Activated T-helper 1 cell treated with anti-CD3 and anti-CD28 coated beads, Interleukin-2, amount 50 U/mL, for 16 hours (primary cell): ENCODE measurements around the gene ACYP2.
"Not testable (repeated sequence)": the region's sequence is repeated elsewhere in the genome, so short reads cannot be mapped to it uniquely, and the experiment has no call there.

Source experiments
- DNase-seq, 2 donors: peaks; one replicate each; pipeline ENCODE4 v3.0.0-alpha.2; 2020; ENCODE audit warnings: low read depth in 1 of 2, low spot score in 1 of 2

The ACYP2 gene

GRCh38 chr2:54097124-54097523 lies 18.3 kb upstream of the ACYP2 start:
- no peak for DNase-seq

- no peak for DNase-seq
These were observed 16.0 kb upstream of the ACYP2 start for GRCh38 chr2:54099370-54099769.

- DNase-seq = no peak
These were observed 15.4 kb upstream of the ACYP2 start for GRCh38 chr2:54099829-54100585.

GRCh38 chr2:54100772-54101171 lies 14.6 kb upstream of the ACYP2 start:
- DNase-seq = no peak

- DNase-seq = no peak
These were observed 11.7 kb upstream of the ACYP2 start for GRCh38 chr2:54103454-54104314.

- no peak for DNase-seq
These were observed 8.6 kb upstream of the ACYP2 start for GRCh38 chr2:54106631-54107454.

- no peak for DNase-seq
These were observed 8.0 kb upstream of the ACYP2 start for GRCh38 chr2:54107455-54107764.

- no peak for DNase-seq
These were observed 7.4 kb upstream of the ACYP2 start for GRCh38 chr2:54107903-54108615.

GRCh38 chr2:54109848-54110247 lies 5.6 kb upstream of the ACYP2 start:
- DNase-seq = no peak

- DNase-seq = not testable (repeated sequence)
These were observed 936 bp upstream of the ACYP2 start for GRCh38 chr2:54114479-54114878.

GRCh38 chr2:54114936-54115283 lies 505 bp upstream of the ACYP2 start:
- DNase-seq = no peak

- not testable (repeated sequence) for DNase-seq
These were observed 1.2 kb downstream of the ACYP2 start for GRCh38 chr2:54116598-54116997.

GRCh38 chr2:54120950-54121349 lies 5.5 kb downstream of the ACYP2 start:
- DNase-seq = no peak

GRCh38 chr2:54122171-54122935 lies 6.9 kb downstream of the ACYP2 start:
- DNase-seq = no peak

- no peak for DNase-seq
These were observed 7.5 kb downstream of the ACYP2 start for GRCh38 chr2:54122939-54123338.

- not testable (repeated sequence) for DNase-seq
These were observed 11.8 kb downstream of the ACYP2 start for GRCh38 chr2:54127174-54127573.

- no peak for DNase-seq
These were observed 17.6 kb downstream of the ACYP2 start for GRCh38 chr2:54133056-54133455.

- DNase-seq = no peak
These were observed 23.8 kb downstream of the ACYP2 start for GRCh38 chr2:54139210-54139609.

- no peak for DNase-seq
These were observed 28.4 kb downstream of the ACYP2 start for GRCh38 chr2:54143780-54144179.

- DNase-seq = no peak
These were observed 33.0 kb downstream of the ACYP2 start for GRCh38 chr2:54148391-54148790.
